Placental pericyte (primary cell): ENCODE results near the gene EME1. TPM values are rescaled to one million over a fixed set of nuclear protein-coding genes. Genes with fewer than 3 reads are reported as not detected.

ENCODE experiments used
- small RNA-seq: library from RNA; depleted of rRNA; stranded (forward); fragments of <200 nt; gene quantifications from one replicate; pipeline ENCODE3, GENCODE V24; 2012; ENCODE audit warnings: low replicate concordance
- total RNA-seq: library from RNA; depleted of rRNA; stranded (reverse); fragments of >200 nt; gene quantifications from 2 replicates; pipeline ENCODE4 v1.2.3, GENCODE V29; 2012

EME1 gene, protein sequence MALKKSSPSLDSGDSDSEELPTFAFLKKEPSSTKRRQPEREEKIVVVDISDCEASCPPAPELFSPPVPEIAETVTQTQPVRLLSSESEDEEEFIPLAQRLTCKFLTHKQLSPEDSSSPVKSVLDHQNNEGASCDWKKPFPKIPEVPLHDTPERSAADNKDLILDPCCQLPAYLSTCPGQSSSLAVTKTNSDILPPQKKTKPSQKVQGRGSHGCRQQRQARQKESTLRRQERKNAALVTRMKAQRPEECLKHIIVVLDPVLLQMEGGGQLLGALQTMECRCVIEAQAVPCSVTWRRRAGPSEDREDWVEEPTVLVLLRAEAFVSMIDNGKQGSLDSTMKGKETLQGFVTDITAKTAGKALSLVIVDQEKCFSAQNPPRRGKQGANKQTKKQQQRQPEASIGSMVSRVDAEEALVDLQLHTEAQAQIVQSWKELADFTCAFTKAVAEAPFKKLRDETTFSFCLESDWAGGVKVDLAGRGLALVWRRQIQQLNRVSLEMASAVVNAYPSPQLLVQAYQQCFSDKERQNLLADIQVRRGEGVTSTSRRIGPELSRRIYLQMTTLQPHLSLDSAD
- 0.66 and 12.0 TPM in 2 replicates for total RNA-seq

DNA sequence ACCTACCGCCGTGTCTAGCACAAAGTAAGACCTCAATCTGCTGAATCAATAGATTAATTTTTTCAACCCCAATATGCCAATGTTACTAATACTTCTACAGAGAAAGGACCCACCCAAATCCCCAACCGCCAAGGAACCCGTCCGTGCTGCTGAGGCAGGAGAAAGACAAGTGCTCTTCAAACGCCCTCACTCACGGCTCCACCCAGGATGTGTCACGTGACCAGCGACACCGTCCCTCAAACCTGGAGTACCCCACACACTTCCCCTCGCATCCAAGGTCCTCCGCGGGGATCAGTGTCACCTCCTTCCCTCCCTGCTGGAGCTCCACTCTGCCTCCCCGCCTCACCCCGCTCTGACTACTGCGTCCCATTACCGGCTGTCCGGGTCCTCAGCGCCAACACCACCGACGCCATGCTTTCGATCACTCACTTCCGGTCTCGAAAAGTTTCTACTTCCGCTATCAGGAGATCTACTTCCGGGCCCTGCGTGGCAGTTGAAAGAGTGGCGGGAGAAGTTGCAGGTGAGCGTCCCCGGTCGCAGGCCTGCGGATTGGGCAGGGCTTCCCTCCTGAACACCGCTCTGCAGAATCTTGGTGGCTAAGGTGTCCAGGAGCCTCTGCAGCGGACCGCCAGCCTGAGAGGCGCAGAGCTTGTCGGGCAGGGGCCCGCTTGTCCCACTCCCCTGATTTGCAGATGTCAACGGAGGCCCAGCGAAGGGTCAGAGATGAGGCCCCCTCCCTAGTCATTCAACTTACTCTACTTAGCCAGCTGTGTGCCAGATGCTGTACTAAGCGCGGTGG lies at the start of gene EME1, which contains the start of gene MRPL27:
TSS of gene EME1 (plus strand) at position 472 of the 799 bp plus-strand sequence. CDS start 1,980 bp downstream, outside the sequence.
TSS of gene MRPL27 (minus strand) at position 427 of the 799 bp plus-strand sequence. CDS start at position 413, 14 bp downstream.

DNA sequence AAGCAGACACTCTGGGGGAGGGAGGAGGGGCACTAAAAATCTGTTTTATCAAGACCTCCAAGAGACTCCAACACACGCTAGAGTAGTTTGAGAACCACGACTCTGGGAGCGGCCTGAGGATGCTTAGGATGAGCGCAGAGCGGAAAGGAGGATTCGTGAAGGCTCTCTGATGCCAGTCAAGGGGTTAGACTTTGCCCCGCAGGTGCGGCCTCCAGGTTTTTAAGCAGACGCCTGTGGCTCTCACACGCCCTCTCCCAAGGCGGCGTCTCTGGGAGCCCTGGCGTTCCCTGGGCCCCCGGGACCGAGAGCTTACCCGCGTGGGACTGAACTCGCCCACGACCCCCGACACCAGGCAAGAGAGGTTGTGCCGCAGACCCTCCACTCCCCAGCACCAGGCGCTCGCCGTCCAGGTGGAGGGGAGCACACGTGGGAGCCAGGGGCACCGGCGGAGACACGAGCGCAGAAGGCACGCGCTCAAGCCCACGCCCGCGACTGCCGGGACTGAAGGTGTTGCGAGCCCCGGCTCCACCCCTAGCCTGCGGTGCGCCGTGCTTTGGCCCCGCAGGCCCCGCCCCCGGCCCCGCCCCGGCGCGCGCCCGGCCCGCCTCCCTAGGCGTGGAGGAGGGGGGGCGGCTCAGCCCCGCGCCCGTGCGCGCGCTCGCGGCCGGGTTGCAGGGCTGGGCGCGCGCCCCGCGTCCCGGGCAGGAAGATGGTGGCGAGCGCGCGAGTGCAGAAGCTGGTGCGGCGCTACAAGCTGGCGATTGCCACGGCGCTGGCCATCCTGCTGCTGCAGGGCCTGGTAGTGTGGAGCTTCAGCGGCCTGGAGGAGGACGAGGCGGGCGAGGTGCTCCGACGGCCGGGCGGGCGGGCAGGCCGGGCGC lies 27.4 kb upstream of the EME1 start, which contains the start of gene XYLT2:
TSS of gene XYLT2 (plus strand) at position 695 of the 881 bp plus-strand sequence. CDS start at position 710, 15 bp downstream.

DNA sequence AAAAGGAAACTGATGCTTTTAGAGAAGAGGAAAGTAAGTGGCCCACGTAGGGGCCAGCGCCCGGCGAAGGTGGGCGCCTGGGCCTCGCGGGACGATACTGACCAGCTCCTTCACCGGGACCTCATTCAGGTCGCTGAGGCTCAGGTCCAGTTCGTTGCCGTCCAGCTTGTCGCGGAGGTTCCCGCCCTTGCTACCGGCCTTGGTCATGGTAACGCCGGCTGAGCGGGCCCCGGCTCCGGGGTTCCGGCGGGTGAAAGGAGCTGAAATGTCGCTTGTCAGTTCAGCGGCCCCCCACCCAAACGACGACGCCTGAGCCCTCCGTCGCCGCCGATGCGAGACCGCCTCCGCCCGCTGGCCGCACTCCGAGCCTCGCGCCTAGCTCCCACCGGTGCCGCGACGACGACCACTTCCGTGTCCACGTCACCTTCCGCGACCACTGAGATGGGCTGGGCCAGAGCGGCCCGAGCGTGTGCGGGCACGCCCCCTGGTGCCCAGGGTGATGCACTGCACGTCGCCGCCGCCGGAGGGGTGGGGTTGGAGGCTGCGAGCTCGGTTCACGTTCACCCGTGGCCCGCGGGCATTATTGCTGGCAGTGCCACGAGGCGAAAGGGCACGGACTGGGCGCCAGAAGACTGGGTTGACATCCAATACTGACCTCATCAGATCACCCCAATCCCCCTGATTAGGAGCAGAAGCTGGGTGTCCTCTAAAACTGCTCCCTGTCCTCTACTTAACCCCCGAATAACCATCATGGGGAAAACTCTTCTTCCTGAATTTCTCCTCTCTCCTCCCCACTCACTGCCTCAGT lies 24.3 kb downstream of the EME1 start, which contains the start of gene LRRC59:
TSS of gene LRRC59 (minus strand) at position 413 of the 808 bp plus-strand sequence. CDS start at position 207, 206 bp downstream.

DNA sequence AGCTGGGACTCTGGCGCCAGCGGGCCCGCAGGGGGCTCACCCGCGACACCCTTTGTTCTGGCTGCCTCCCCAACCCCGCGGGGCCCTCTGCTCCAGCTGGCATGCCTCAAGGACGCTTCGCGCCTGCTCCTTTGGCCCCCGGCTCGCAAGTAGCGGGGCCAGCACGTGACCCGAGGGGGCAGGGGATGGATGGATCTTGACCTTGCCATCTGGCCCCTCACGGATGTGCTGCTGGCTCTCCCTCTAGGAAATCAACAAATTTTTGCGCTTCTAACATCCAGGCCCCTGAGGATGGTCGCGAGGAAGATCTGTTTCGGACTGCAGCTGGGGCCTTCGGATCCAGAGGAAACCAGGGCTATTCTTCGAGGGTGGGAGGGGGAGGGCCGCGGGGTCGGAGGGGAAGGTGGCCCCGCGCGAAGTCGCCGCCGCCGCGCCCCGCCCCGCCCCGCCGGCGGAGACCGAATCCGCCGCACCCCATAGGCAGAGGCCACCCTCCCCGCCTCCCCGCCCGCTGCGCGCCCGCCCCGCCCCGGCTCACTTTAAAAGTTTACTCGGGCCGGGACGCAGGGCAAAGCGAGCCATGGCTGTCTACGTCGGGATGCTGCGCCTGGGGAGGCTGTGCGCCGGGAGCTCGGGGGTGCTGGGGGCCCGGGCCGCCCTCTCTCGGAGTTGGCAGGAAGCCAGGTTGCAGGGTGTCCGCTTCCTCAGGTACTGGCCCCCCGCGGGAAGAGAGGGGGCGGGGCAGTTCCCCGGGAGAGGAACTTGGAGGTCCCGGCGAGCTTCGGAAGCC lies 52.8 kb downstream of the EME1 start, which contains the start of gene ACSF2:
TSS of gene ACSF2 (plus strand) at position 537 of the 790 bp plus-strand sequence. CDS start at position 581, 44 bp downstream.

Small RNAs within 50 kb of the gene (small RNA-seq; reads per million reads assigned to genes)
- gene RF00019: not detected

Other genes with a start within 250 kb of the EME1 start
- gene SAMD14, start 243.1 kb upstream of the EME1 start, total RNA-seq: 1.8 and 5.0 TPM in 2 replicates
- 37.6 and 58.0 TPM in 2 replicates for gene PPP1R9B, start 222.6 kb upstream of the EME1 start, total RNA-seq
- gene SGCA, start 207.2 kb upstream of the EME1 start, total RNA-seq: 2.0 and 5.5 TPM in 2 replicates
- gene COL1A1, start 171.6 kb upstream of the EME1 start, total RNA-seq: 2,368 and 3,907 TPM in 2 replicates
- not detected in 2 replicates for gene TMEM92, start 98.8 kb upstream of the EME1 start, total RNA-seq
- gene XYLT2, start 27.1 kb upstream of the EME1 start, total RNA-seq: 54.9 and 112 TPM in 2 replicates
- gene MRPL27, start within 50 bp of the EME1 start, total RNA-seq: 63.6 and 65.9 TPM in 2 replicates
- 304 and 332 TPM in 2 replicates for gene LRRC59, start 24.3 kb downstream of the EME1 start, total RNA-seq
- gene ACSF2, start 53.0 kb downstream of the EME1 start, total RNA-seq: 11.0 and 40.3 TPM in 2 replicates
- not detected in 2 replicates for gene CHAD, start 95.7 kb downstream of the EME1 start, total RNA-seq
- 19.0 and 29.2 TPM in 2 replicates for gene RSAD1, start 105.6 kb downstream of the EME1 start, total RNA-seq
- 0.14 and 0.44 TPM in 2 replicates for gene MYCBPAP, start 135.2 kb downstream of the EME1 start, total RNA-seq
- gene EPN3, start 159.5 kb downstream of the EME1 start, total RNA-seq: not detected in 2 replicates
- gene SPATA20, start 173.9 kb downstream of the EME1 start, total RNA-seq: 87.2 and 99.6 TPM in 2 replicates
- under 0.01 and 0.14 TPM in 2 replicates for gene CACNA1G, start 187.5 kb downstream of the EME1 start, total RNA-seq